ENCODE results near the gene NEUROD4.

NEUROD4 gene

DNA sequence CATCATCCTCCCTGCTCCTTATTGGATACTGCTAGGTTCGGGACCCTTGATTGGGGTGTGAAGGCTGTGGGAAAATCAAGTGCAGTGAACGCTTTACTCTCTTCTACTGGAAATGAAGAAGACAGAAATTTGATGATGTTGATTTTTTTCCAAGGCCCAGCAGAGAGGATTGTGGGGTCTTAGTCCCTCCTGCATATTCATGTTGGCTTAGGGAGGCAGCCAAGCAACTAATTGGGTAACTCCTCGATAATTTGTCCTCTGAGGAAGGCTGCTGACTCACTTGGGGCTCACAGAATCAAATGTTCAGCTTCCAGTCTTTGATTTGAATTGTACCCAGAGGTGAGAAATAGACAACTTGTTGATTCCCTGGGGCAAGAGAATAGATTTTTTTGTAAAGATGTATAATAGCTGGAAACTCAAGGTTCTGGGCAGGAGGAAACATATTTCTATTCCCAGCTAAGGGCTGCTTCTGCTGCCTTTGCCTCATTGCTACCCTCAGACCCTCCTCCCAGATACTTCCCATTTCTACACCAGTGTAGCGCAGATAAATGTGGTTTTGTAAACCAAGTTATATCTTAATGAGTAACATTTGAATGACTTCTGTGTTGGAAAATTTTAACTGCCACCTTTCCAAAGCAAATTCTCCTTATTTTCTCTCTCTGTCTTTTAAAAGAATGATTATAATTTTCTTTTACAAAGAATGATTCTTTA, 21.7 kb downstream of the NEUROD4 start:
- TF ChIP-seq, protein P1, sequence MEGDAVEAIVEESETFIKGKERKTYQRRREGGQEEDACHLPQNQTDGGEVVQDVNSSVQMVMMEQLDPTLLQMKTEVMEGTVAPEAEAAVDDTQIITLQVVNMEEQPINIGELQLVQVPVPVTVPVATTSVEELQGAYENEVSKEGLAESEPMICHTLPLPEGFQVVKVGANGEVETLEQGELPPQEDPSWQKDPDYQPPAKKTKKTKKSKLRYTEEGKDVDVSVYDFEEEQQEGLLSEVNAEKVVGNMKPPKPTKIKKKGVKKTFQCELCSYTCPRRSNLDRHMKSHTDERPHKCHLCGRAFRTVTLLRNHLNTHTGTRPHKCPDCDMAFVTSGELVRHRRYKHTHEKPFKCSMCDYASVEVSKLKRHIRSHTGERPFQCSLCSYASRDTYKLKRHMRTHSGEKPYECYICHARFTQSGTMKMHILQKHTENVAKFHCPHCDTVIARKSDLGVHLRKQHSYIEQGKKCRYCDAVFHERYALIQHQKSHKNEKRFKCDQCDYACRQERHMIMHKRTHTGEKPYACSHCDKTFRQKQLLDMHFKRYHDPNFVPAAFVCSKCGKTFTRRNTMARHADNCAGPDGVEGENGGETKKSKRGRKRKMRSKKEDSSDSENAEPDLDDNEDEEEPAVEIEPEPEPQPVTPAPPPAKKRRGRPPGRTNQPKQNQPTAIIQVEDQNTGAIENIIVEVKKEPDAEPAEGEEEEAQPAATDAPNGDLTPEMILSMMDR (IDR thresholded peaks at IDR 0.05; ENCODE audit: low read depth, low read length, missing control alignments): no peak
- no peak overlapping the region for H3K4me3 ChIP-seq (ENCODE audit: low read depth, low read length)
- DNase-seq (ENCODE audit: low read depth): no peak

DNA sequence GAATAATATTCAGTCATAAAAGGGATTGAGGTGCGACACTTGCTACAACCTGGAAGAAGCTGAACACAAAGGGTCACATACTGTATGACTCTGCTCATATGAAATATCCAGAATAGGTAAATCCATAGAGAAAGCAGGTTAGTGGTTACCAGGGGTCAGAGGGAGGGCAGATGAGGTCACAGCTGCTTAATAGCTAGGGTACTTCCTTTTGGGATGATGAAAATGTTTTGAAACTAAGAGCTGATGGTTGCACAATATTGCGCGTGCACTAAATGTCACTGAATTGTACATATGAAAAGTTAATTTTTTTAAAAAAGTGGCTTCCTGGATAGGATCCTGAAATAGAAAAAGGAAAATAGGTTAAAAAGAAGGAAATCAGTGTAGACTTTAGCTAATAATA, 23.8 kb downstream of the NEUROD4 start:
- no peak overlapping the region for H3K4me3 ChIP-seq (ENCODE audit: low read depth, low read length)
- TF ChIP-seq, protein P1 (IDR thresholded peaks at IDR 0.05; ENCODE audit: low read depth, low read length, missing control alignments): no peak
- DNase-seq (ENCODE audit: low read depth): no peak

DNA sequence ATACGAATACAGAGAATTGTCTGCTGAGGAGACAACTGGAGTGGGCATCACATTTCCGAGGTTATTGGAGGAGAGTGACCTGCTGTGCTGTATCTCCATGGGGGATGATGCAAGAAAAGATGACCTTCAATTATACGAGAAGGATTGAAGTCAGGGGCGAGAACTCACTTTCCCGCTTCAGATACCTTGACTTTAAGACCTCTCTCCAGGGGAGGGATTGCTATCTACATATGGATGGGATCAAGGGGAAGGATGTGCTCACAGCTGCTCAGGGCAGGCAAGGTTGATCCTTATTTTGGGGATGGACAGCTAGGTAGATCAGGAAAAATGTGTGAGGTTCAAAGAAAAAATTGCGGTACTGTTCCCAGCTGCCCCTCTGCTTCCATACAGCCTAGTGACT, 24.4 kb downstream of the NEUROD4 start:
- DNase-seq (ENCODE audit: low read depth): no peak
- no peak overlapping the region for H3K4me3 ChIP-seq (ENCODE audit: low read depth, low read length)
- TF ChIP-seq, protein P1 (IDR thresholded peaks at IDR 0.05; ENCODE audit: low read depth, low read length, missing control alignments): no peak

DNA sequence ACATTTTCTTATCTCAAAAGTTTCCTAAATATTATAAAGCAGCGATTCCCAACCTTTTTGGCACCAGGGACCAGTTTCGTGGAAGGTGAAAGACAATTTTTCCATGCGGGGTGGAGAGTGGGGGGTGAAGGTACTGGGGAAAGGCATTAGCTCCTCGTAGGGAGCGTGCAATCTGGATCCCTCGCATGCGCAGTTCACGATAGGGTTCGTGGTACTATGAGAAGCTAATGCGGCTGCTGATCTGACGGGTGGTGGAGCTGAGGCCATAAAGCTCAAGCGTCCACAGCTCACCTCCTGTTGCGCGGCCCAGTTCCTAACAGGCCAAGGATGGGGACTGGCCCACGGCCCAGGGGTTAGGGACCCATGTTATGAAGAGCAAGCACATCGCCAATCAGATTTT, 29.9 kb downstream of the NEUROD4 start:
- TF ChIP-seq, protein P1 (IDR thresholded peaks at IDR 0.05; ENCODE audit: low read depth, low read length, missing control alignments): no peak
- H3K4me3 ChIP-seq (ENCODE audit: low read depth, low read length): no peak overlapping the region
- DNase-seq (ENCODE audit: low read depth): no peak

DNA sequence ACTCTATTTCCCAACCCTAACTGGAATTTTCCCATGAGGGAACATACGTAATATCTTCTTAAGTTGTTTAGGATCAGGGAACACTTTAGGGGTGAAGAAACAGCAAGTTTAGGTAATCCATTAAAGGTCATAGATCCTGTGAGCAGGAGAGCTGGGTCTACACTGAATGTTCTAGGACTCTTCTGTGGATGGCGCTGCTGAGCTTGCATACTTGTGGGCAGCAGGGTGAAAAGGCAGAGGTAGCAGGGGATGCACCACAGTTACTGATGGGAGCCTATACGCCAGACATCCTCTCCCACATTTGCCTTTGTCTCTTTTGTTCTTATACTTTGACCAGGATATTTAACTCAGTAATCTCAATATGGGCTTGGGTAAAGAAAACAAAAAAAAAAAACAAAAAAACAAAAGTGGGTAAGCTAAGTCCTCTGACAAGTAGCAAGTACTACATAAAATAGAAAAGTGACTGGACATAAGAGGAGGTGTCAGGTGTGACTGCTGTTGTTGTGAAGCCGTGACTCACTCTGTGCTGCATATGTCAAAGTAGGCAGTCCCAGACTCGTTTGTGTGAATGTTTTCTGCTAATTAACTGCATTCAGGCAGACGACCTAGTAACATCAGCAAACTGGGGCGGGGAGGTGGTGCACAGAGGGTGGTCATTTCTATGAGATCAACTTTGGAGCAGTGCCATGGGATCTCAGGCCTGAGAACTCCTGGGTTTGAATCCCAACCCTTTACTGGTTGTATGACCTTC, 31.6 kb downstream of the NEUROD4 start:
- no peak overlapping the region for H3K4me3 ChIP-seq (ENCODE audit: low read depth, low read length)
- TF ChIP-seq, protein P1 (IDR thresholded peaks at IDR 0.05; ENCODE audit: low read depth, low read length, missing control alignments): no peak

DNA sequence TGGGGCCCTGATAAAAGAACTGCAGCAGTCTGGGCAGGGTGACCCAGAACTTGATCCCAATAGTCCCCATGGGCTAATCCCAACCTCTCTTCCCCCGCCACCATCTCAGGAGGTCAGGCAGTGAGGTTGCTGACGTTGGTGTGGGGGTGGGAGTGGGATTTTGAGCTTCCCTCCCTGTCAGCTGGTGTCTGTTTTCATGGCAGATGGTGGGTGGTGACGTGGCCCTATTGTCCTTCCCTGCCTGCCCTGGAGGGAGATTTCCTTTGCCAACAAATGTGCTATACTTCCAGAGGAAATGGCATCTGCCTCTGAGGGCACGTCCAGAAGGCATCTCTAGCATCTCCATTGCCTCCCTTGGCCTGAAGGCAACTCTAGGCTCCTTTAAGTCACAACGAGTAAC, 37.7 kb downstream of the NEUROD4 start:
- TF ChIP-seq, protein P1 (IDR thresholded peaks at IDR 0.05; ENCODE audit: low read depth, low read length, missing control alignments): no peak
- no peak overlapping the region for H3K4me3 ChIP-seq (ENCODE audit: low read depth, low read length)
- DNase-seq (ENCODE audit: low read depth): no peak

More for the DNA sequence above, 31.6 kb downstream of the NEUROD4 start:
- no peak for DNase-seq (ENCODE audit: low read depth)
